NCI-H2081 treated with DMSO at 0.1 percent for 48 hours (cell line): Measurements from ENCODE around the gene DPYSL3.
"Not testable (repeated sequence)": the region's sequence is repeated elsewhere in the genome, so short reads cannot be mapped to it uniquely, and the experiment has no call there.

ENCODE experiments used
- DNase-seq: peaks from one replicate; lab custom pipeline; 2025; lab: John Stamatoyannopoulos, UW

The DPYSL3 gene

GRCh38 chr5:147509710-147510651, at the start of gene DPYSL3:
Gene DPYSL3 (minus strand): TSS chr5:147510068. CDS start chr5:147509858, 210 bp downstream.
- peak; percentile 34 for DNase-seq

DNA sequence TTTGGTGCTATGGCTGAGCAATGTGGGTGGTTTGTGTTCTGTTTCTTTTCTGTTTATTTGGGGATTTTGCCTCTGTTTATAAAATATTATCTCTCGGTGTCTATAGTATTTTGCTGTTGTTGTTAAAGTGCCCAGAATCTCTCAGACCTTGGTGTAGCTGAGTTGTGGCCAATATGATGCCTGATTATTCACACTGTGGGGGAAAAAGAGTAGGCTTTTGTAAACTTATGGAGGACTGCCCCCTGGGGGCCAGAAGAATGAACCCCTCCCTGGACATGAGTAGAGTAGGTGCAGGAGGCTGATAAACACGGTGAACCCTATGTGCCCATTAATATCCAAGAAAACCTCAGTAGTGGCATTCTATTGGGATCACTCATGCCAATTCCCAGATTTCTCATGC, 49.0 kb upstream of the DPYSL3 start:
- DNase-seq = peak; percentile 16

- DNase-seq = no peak
Observed at GRCh38 chr5:147557876-147558745, 48.2 kb upstream of the DPYSL3 start.

GRCh38 chr5:147555176-147555575, 45.3 kb upstream of the DPYSL3 start:
- no peak for DNase-seq

DNA sequence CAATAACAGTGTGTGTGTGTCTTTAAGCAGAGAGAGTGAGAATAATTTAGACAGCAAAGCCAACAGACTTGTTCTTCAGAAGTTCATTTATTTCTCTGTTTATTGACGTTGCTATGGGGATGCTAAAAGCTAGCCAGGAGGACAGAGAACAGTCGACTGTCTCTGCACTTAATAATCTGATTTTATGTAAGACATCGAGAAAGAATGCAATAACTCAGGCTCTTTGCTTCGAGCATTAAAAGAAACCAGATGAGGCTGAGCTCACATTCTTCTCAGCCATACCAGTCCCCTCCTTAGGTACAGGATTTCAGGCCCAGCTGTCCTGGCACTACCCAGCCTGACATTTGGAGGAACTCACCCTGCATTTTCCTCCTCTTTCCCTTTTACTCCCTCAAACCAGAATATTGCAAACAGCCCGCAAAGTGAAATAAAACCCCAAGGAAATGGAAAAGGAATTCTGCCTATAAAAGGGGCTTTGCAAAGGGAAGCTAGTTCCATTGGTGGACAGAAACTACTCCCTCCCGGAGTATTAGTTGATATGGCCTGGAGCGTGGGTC, 44.5 kb upstream of the DPYSL3 start:
- DNase-seq = no peak

DNA sequence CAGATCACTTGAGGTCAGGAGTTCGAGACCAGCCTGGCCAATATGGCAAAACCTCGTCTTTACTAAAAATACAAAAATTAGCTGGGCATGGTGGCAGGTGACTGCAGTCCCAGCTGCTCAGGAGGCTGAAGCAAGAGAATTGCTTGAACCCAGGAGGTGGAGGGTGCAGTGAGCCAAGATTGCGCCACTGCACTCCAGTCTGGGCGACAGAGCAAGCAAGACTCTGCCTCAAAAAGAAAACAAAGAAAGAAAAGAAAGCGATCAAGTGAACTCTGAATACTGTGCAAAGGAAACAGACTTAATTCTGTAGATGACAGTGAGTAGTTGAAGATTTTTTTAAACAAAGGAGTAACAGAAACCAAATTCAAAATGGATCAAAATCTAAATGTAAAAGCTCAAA, 43.9 kb upstream of the DPYSL3 start:
- DNase-seq = not testable (repeated sequence)

DNA sequence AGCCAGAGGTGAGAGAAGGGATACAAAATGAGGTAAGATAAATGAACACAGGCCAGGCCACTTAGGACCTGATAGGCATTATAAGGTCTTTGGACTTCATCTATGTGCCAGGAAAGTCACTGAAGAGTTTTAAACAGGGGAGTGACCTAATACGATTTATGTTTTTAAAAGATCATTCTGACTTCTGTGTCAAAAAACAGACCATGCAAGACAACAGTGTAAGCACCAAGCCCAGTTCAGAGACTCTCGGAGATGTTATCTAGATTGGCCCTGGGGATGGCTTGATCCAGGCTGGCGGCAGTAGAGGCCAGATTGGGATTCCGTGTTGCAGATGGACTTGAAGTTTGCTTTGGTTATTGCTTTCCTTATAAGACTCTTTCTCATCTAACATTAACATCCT, 43.0 kb upstream of the DPYSL3 start:
- DNase-seq = no peak

DNA sequence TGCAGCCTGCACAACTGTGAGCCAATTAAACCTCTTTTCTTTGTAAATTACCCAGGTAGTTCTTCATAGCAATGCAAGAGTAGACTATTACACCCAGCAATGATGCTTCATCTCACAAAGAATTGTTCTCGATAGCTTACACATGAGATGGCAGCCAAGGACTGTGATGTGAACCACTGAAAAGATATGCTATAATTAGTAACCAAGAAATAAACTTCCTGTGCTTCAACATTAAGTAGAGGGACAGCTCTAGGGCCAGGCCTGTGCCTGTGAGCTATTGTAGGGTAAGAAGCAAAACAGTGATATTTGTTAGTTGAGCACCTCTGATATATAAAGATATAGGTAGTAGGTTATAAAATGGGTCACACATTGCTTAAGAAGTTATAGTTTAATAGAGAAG, 41.8 kb upstream of the DPYSL3 start:
- DNase-seq = no peak

GRCh38 chr5:147547730-147548129, 37.9 kb upstream of the DPYSL3 start:
- no peak for DNase-seq

DNA sequence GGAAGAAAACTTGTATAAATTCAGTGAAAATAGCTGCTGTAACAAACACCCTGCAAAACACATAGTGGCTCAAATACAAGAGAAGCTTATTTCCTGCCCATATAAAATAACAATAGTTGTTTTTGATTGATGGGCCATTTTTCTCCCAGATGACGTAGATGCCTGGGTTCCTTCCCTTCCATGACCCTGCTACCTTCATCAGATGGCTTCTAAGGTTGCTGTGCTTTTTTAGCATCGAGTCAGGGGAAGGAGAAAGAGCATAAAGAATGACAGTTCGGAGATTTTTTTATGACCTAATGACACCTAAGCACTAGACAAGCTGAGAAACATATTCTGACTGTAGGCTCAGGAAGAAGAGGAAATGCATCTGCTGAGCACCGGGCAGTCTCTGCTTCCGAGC, 34.7 kb upstream of the DPYSL3 start:
- no peak for DNase-seq

- no peak for DNase-seq
Observed at GRCh38 chr5:147539053-147539452, 29.2 kb upstream of the DPYSL3 start.

GRCh38 chr5:147538236-147538635, 28.4 kb upstream of the DPYSL3 start:
- DNase-seq = no peak

- no peak for DNase-seq
Observed at GRCh38 chr5:147534172-147534951, 24.5 kb upstream of the DPYSL3 start.

GRCh38 chr5:147532156-147532555, 22.3 kb upstream of the DPYSL3 start:
- no peak for DNase-seq

- DNase-seq = no peak
Observed at GRCh38 chr5:147530530-147531389, 20.9 kb upstream of the DPYSL3 start.

- no peak for DNase-seq
Observed at GRCh38 chr5:147523069-147523468, 13.2 kb upstream of the DPYSL3 start.

DNA sequence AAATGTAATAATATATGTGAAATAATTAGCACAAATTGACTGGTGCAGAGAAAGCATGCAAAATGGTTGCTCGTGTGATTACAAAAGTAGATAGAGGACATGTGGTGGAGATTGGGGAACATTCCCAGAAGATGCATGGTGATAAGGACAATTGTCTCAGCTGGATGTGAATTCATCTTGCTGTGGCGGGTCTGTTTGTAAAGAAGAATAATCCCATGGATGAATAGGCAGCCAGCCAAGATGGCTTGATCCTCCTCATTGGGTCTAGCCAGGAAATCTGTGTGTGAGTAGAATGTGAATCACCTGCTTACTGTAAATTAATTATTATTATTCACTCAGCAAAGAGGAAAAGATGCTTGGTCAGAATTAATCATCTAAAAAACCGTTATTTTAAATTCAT, 12.6 kb upstream of the DPYSL3 start:
- DNase-seq = no peak

DNA sequence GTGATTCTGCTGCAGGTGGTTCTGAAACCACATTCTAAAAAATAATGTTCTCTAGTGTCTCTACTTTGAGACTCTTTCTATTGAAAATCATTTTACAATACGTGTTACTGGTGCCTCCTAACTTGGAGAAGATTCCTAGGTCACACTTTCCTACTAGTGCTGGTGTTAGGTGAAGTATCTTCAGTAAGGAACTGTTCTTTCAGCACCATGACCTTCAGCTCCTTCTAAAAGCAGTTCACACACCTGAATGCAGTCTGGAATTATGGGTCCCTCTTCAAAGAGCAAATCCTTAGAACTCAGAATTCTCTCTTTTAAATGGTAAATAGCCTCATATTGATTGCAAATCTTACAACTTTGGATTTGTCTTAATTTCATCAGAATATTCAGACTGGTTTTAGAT, 10.6 kb upstream of the DPYSL3 start:
- no peak for DNase-seq

GRCh38 chr5:147519380-147519779, 9.5 kb upstream of the DPYSL3 start:
- no peak for DNase-seq

GRCh38 chr5:147517383-147517782, 7.5 kb upstream of the DPYSL3 start:
- no peak for DNase-seq

- no peak for DNase-seq
Observed at GRCh38 chr5:147515269-147515668, 5.4 kb upstream of the DPYSL3 start.
